HG03159 (cell line): ENCODE results near the gene EZH2.

Source experiments
- ATAC-seq: cut with Tn5 transposase; IDR thresholded peaks from one replicate; pipeline ENCODE4 v1.9.1; 2021; ENCODE audit warnings: mild to moderate bottlenecking, moderate library complexity; ENCODE audit not compliant: unreplicated experiment

EZH2 gene

GRCh38 chr7:148811892-148812291 is 72.2 kb downstream of the EZH2 start:
- ATAC-seq: no peak

GRCh38 chr7:148809856-148810255 is 74.2 kb downstream of the EZH2 start:
- no peak for ATAC-seq

GRCh38 chr7:148807436-148807835 is 76.7 kb downstream of the EZH2 start:
- ATAC-seq: no peak

- no peak for ATAC-seq
These were observed 77.9 kb downstream of the EZH2 start for GRCh38 chr7:148806187-148806586.

- ATAC-seq: no peak
These were observed 79.5 kb downstream of the EZH2 start for GRCh38 chr7:148804343-148805235.

- ATAC-seq: no peak
These were observed 81.0 kb downstream of the EZH2 start for GRCh38 chr7:148803094-148803493.

GRCh38 chr7:148802101-148802493 is 82.0 kb downstream of the EZH2 start:
- ATAC-seq: no peak

- no peak for ATAC-seq
These were observed 83.4 kb downstream of the EZH2 start for GRCh38 chr7:148800677-148801076.

- no peak for ATAC-seq
These were observed 84.1 kb downstream of the EZH2 start for GRCh38 chr7:148799893-148800555.

GRCh38 chr7:148796841-148797240 is 87.2 kb downstream of the EZH2 start:
- ATAC-seq: no peak

- no peak for ATAC-seq
These were observed 89.6 kb downstream of the EZH2 start for GRCh38 chr7:148794476-148794875.

- ATAC-seq: no peak
These were observed 90.5 kb downstream of the EZH2 start for GRCh38 chr7:148793590-148793989.

- ATAC-seq: no peak
These were observed 92.5 kb downstream of the EZH2 start for GRCh38 chr7:148791546-148791945.

GRCh38 chr7:148790850-148791249 is 93.2 kb downstream of the EZH2 start:
- ATAC-seq: no peak

- ATAC-seq: no peak
These were observed 93.9 kb downstream of the EZH2 start for GRCh38 chr7:148790131-148790726.

GRCh38 chr7:148789220-148789619 is 94.9 kb downstream of the EZH2 start:
- no peak for ATAC-seq

GRCh38 chr7:148787571-148788295 is 96.4 kb downstream of the EZH2 start:
- no peak for ATAC-seq

- no peak for ATAC-seq
These were observed 100.1 kb downstream of the EZH2 start for GRCh38 chr7:148783801-148784527.

- ATAC-seq: no peak
These were observed 101.2 kb downstream of the EZH2 start for GRCh38 chr7:148782757-148783456.

GRCh38 chr7:148774471-148774870 is 109.6 kb downstream of the EZH2 start:
- ATAC-seq: no peak
